ENCODE results near the gene TBXAS1. TPM values are rescaled to one million over a fixed set of nuclear protein-coding genes. Genes with fewer than 3 reads are reported as not detected.

Gene TBXAS1
- total and polyA plus RNA-seq, 2 of the 8 experiments (the other 6 are each of a cell fraction or from before 2014, with no cell fraction given), result 0.86 to 2.1 TPM

DNA sequence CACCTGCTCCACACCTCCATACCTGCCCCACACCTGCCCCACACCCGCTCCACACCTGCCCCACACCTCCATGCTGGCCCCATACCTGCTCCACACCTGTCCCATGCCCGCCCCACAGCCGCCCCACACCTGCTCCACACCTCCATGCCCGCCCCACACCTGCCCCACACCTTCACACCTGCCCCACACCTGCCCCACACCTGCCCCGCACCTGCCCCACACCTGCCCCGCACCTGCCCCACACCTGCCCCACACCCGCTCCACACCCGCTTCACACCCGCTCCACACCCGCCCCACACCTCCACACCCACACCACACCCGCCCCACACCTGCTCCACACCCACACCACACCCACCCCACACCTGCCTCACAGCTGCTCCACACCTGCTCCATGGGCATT, 180.7 kb downstream of the TBXAS1 start:
- no peak overlapping the region for H4K91ac ChIP-seq (replicated peaks; ENCODE audit: insufficient read length, low read length)
- H4K5ac ChIP-seq (ENCODE audit: insufficient read length, low read depth, low read length), result no peak overlapping the region
- H3K9me3 ChIP-seq (ENCODE audit: insufficient read depth in 2 of 2, low read depth in 1 of 2, low read length in 1 of 2), result no peaks in the 10 kb centered on the region
- no peak overlapping the region for H3K23ac ChIP-seq (ENCODE audit: insufficient read length)
- H3K27ac ChIP-seq (ENCODE audit: low read depth, low read length), result no peak overlapping the region
- no peak for DNase-seq (ENCODE audit: low read depth in 1 of 2, low spot score in 2 of 2)
- no peak for FAIRE-seq
- no peak overlapping the region for H3K4me3 ChIP-seq (ENCODE audit: extremely low read depth in 1 of 4, insufficient read depth in 2 of 4, low read depth in 3 of 4, low read length in 4 of 4)
- no peak overlapping the region for H3K14ac ChIP-seq (ENCODE audit: insufficient read length)
- no peak overlapping the region for H3K56ac ChIP-seq (replicated peaks; ENCODE audit: insufficient read length, low read depth, low read length)
- H2BK12ac ChIP-seq (ENCODE audit: low read depth, low read length), result no peak overlapping the region
- H3K79me2 ChIP-seq (ENCODE audit: control insufficient read depth in 1 of 2, insufficient read depth in 2 of 2, low read length in 2 of 2), result no peaks in the 10 kb centered on the region
- no peak overlapping the region for H2BK20ac ChIP-seq (ENCODE audit: low read length)
- H3K18ac ChIP-seq (ENCODE audit: extremely low read depth, low read length), result no peak overlapping the region
- H3K4me1 ChIP-seq (replicated peaks in 1 of 4; ENCODE audit: control insufficient read depth in 3 of 4, insufficient read depth in 4 of 4, low read length in 3 of 4), result peaks cover 0 to 3% (median 0%) of the 10 kb centered on the region in 4 experiments; a peak in 4 of 7 replicates
- H3K23me2 ChIP-seq (ENCODE audit: low read depth, low read length), result no peaks in the 10 kb centered on the region
- H2AK5ac ChIP-seq (ENCODE audit: low read depth, low read length), result no peak overlapping the region
- POLR2A ChIA-PET (ENCODE audit: partially characterized antibody), result interaction anchor here (1.1 kb wide), 1 partner anchor 9 kb away, joined by 4 read pairs; no protein-coding TSS in a partner anchor
- H2AFZ ChIP-seq (ENCODE audit: low read length), result no peak overlapping the region
- CTCF ChIA-PET (ENCODE audit: partially characterized antibody), result interaction anchor here (1.3 to 2.6 kb wide), 3 partner anchors 363 to 391 kb away, joined by 3 to 8 read pairs (median 3); no protein-coding TSS in a partner anchor
- H3K36me3 ChIP-seq (ENCODE audit: control insufficient read depth in 2 of 4, insufficient read depth in 4 of 4, low read length in 3 of 4), result no peaks in the 10 kb centered on the region
- H2BK120ac ChIP-seq (replicated peaks; ENCODE audit: low read depth, low read length), result no peak overlapping the region
- WGBS, 2 experiments (ENCODE audit: extremely low coverage in 1 of 2, insufficient coverage in 1 of 2, insufficient read length in 1 of 2, insufficient replicate concordance in 2 of 2, low coverage in 1 of 2, low lambda C conversion rate in 2 of 2, missing lambda C conversion rate in 1 of 2), result no CpG with 5 or more reads among the region's 11 CpGs
- no peak overlapping the region for H3K9ac ChIP-seq (replicated peaks in 1 of 4; ENCODE audit: extremely low read depth in 1 of 4, low read depth in 3 of 4, low read length in 3 of 4)
- H3K4ac ChIP-seq (replicated peaks; ENCODE audit: insufficient read length, low read depth, low read length), result no peak overlapping the region
- no peaks in the 10 kb centered on the region for H4K20me1 ChIP-seq (replicated peaks in 1 of 2; ENCODE audit: control insufficient read depth in 1 of 2, insufficient read depth in 2 of 2, low read length in 2 of 2)
- no peaks in the 10 kb centered on the region for H3K27me3 ChIP-seq (replicated peaks in 1 of 4; ENCODE audit: control insufficient read depth in 3 of 4, extremely low read depth in 1 of 4, insufficient read depth in 3 of 4, low read length in 3 of 4)
- H4K8ac ChIP-seq (ENCODE audit: extremely low read depth, insufficient read depth, low read length), result no peak overlapping the region
- H2BK15ac ChIP-seq (ENCODE audit: low read length), result no peak overlapping the region
- H3K4me2 ChIP-seq (ENCODE audit: insufficient read depth in 1 of 2, low read depth in 2 of 2, low read length in 2 of 2), result no peak overlapping the region
- no peak overlapping the region for H2BK5ac ChIP-seq (ENCODE audit: low read depth, low read length)
- H3K79me1 ChIP-seq (ENCODE audit: low read depth, low read length), result no peaks in the 10 kb centered on the region
- no peak for TF ChIP-seq CHD1 (IDR thresholded peaks at IDR 0.05; ENCODE audit: low read depth, low read length)
- no peak for TF ChIP-seq SP1 (IDR thresholded peaks at IDR 0.05; ENCODE audit: low read depth, low read length)

Measured in H1 (cell line).